ENCODE data around the gene TMEM184C.

- TF ChIP-seq, protein P1, sequence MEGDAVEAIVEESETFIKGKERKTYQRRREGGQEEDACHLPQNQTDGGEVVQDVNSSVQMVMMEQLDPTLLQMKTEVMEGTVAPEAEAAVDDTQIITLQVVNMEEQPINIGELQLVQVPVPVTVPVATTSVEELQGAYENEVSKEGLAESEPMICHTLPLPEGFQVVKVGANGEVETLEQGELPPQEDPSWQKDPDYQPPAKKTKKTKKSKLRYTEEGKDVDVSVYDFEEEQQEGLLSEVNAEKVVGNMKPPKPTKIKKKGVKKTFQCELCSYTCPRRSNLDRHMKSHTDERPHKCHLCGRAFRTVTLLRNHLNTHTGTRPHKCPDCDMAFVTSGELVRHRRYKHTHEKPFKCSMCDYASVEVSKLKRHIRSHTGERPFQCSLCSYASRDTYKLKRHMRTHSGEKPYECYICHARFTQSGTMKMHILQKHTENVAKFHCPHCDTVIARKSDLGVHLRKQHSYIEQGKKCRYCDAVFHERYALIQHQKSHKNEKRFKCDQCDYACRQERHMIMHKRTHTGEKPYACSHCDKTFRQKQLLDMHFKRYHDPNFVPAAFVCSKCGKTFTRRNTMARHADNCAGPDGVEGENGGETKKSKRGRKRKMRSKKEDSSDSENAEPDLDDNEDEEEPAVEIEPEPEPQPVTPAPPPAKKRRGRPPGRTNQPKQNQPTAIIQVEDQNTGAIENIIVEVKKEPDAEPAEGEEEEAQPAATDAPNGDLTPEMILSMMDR (conservative IDR thresholded peaks at IDR 0.05 in 1 of 2, IDR thresholded peaks at IDR 0.05 in 1 of 2; ENCODE audit: extremely low read depth in 1 of 2, insufficient read depth in 1 of 2, low read depth in 1 of 2, low read length in 2 of 2) = no peak
- TF ChIP-seq EZH2 (IDR thresholded peaks at IDR 0.05; ENCODE audit: borderline replicate concordance, low read length) = no peak
Observed at GRCh38 chr4:147674496-147674895, 57.3 kb downstream of the TMEM184C start.

All from mammary epithelial cell (primary cell).